ENCODE data around the gene CYTH3.
"Not testable (repeated sequence)": the region's sequence is repeated elsewhere in the genome, so short reads cannot be mapped to it uniquely, and the experiment has no call there.

Gene CYTH3

DNA sequence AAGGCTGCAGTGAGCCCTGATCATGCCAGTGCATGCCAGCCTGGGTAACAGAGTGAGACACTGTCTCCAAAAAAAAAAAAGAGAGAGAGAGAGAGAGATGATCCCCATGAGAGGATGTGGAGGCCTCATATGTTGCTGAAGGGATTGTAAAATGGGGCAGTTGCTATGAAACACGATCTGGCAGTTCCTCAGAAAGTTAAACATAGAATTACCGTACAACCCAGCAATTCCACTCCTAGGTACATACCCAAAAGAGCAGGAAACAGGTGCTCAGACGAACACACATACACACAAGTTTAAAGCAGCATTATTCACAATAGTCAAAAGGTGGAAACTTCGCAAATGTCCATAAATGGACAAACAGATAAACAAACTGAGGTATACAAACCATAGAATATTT, 27.4 kb upstream of the CYTH3 start:
- Histone ChIP-seq H3K27ac (ENCODE audit: low read depth, low read length) (no peak overlapping the region), H3K9me3 (ENCODE audit: control insufficient read depth, insufficient read depth, low read depth, low read length) (no peaks in the 10 kb centered on the region), H3K9ac (ENCODE audit: low read length) (no peak overlapping the region), H3K4me3 (ENCODE audit: low read depth, low read length) (no peak overlapping the region), H3K4me1 (ENCODE audit: control insufficient read depth, insufficient read depth, low read length) (no peaks in the 10 kb centered on the region), H3K36me3 (ENCODE audit: control insufficient read depth, insufficient read depth, low read length) (no peaks in the 10 kb centered on the region), H3K27me3 (ENCODE audit: control insufficient read depth, insufficient read depth, low read length) (no peaks in the 10 kb centered on the region)

GRCh38 chr7:6294839-6295238, 22.4 kb upstream of the CYTH3 start:
- Histone ChIP-seq H3K27ac (ENCODE audit: low read depth, low read length) (no peak overlapping the region), H3K4me3 (ENCODE audit: low read depth, low read length) (no peak overlapping the region), H3K9me3 (ENCODE audit: control insufficient read depth, insufficient read depth, low read depth, low read length) (no peaks in the 10 kb centered on the region), H3K4me1 (ENCODE audit: control insufficient read depth, insufficient read depth, low read length) (no peaks in the 10 kb centered on the region), H3K27me3 (ENCODE audit: control insufficient read depth, insufficient read depth, low read length) (no peaks in the 10 kb centered on the region), H3K36me3 (ENCODE audit: control insufficient read depth, insufficient read depth, low read length) (no peaks in the 10 kb centered on the region), H3K9ac (ENCODE audit: low read length) (no peak overlapping the region)

- Histone ChIP-seq H3K9me3 (ENCODE audit: control insufficient read depth, insufficient read depth, low read depth, low read length) (no peaks in the 10 kb centered on the region), H3K36me3 (ENCODE audit: control insufficient read depth, insufficient read depth, low read length) (no peaks in the 10 kb centered on the region), H3K4me3 (ENCODE audit: low read depth, low read length) (no peak overlapping the region), H3K27me3 (ENCODE audit: control insufficient read depth, insufficient read depth, low read length) (no peaks in the 10 kb centered on the region), H3K27ac (ENCODE audit: low read depth, low read length) (no peak overlapping the region), H3K9ac (ENCODE audit: low read length) (no peak overlapping the region), H3K4me1 (ENCODE audit: control insufficient read depth, insufficient read depth, low read length) (no peaks in the 10 kb centered on the region)
These were observed 20.8 kb upstream of the CYTH3 start for GRCh38 chr7:6293202-6293601.

- H3K9ac ChIP-seq (ENCODE audit: low read length); H3K4me1 ChIP-seq (ENCODE audit: control insufficient read depth, insufficient read depth, low read length); H3K27ac ChIP-seq (ENCODE audit: low read depth, low read length); H3K4me3 ChIP-seq (ENCODE audit: low read depth, low read length); H3K27me3 ChIP-seq (ENCODE audit: control insufficient read depth, insufficient read depth, low read length); H3K9me3 ChIP-seq (ENCODE audit: control insufficient read depth, insufficient read depth, low read depth, low read length); H3K36me3 ChIP-seq (ENCODE audit: control insufficient read depth, insufficient read depth, low read length): not testable (repeated sequence)
These were observed 19.5 kb upstream of the CYTH3 start for GRCh38 chr7:6291941-6292340.

- Histone ChIP-seq H3K9me3 (ENCODE audit: control insufficient read depth, insufficient read depth, low read depth, low read length) (no peaks in the 10 kb centered on the region), H3K9ac (ENCODE audit: low read length) (no peak overlapping the region), H3K36me3 (ENCODE audit: control insufficient read depth, insufficient read depth, low read length) (no peaks in the 10 kb centered on the region), H3K4me3 (ENCODE audit: low read depth, low read length) (no peak overlapping the region), H3K4me1 (ENCODE audit: control insufficient read depth, insufficient read depth, low read length) (no peaks in the 10 kb centered on the region), H3K27ac (ENCODE audit: low read depth, low read length) (no peak overlapping the region), H3K27me3 (ENCODE audit: control insufficient read depth, insufficient read depth, low read length) (no peaks in the 10 kb centered on the region)
These were observed 19.1 kb upstream of the CYTH3 start for GRCh38 chr7:6291531-6291930.

DNA sequence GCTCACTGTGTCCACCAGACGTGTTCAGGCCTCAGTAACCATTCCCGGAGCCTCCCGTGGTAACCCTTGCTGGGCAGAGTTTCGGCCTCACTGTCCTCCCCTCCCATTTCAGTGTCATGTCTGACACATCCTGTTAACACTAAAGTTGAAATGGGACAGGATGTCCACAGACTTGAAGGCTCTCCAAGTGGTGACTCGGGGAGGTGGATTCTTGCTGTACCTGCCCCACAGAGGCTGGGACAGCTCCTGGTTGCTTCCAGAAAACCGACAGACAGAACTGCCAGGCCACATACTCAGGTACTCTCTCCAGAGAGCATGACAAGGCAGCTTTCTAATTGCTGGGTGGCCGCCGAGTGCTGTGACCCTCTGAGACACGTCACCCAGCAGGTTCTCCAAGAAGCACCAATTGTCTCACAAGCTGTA, 17.9 kb upstream of the CYTH3 start:
- Histone ChIP-seq H3K4me3 (ENCODE audit: low read depth, low read length) (no peak overlapping the region), H3K9me3 (ENCODE audit: control insufficient read depth, insufficient read depth, low read depth, low read length) (0 out of 2 replicates have a peak, but pooled peaks cover under 1% of the 10 kb centered on the region), H3K4me1 (ENCODE audit: control insufficient read depth, insufficient read depth, low read length) (no peaks in the 10 kb centered on the region), H3K27ac (ENCODE audit: low read depth, low read length) (no peak overlapping the region), H3K27me3 (ENCODE audit: control insufficient read depth, insufficient read depth, low read length) (no peaks in the 10 kb centered on the region), H3K9ac (ENCODE audit: low read length) (no peak overlapping the region), H3K36me3 (ENCODE audit: control insufficient read depth, insufficient read depth, low read length) (no peaks in the 10 kb centered on the region)

GRCh38 chr7:6288270-6288860, 15.9 kb upstream of the CYTH3 start:
- Histone ChIP-seq H3K36me3 (ENCODE audit: control insufficient read depth, insufficient read depth, low read length) (no peaks in the 10 kb centered on the region), H3K27ac (ENCODE audit: low read depth, low read length) (no peak overlapping the region), H3K9me3 (ENCODE audit: control insufficient read depth, insufficient read depth, low read depth, low read length) (peaks cover 11% of the 10 kb centered on the region), H3K4me3 (ENCODE audit: low read depth, low read length) (no peak overlapping the region), H3K4me1 (ENCODE audit: control insufficient read depth, insufficient read depth, low read length) (no peaks in the 10 kb centered on the region), H3K27me3 (ENCODE audit: control insufficient read depth, insufficient read depth, low read length) (no peaks in the 10 kb centered on the region), H3K9ac (ENCODE audit: low read length) (no peak overlapping the region)

- Histone ChIP-seq H3K4me3 (ENCODE audit: low read depth, low read length) (no peak overlapping the region), H3K27me3 (ENCODE audit: control insufficient read depth, insufficient read depth, low read length) (no peaks in the 10 kb centered on the region), H3K27ac (ENCODE audit: low read depth, low read length) (no peak overlapping the region), H3K9me3 (ENCODE audit: control insufficient read depth, insufficient read depth, low read depth, low read length) (peaks cover 11% of the 10 kb centered on the region), H3K4me1 (ENCODE audit: control insufficient read depth, insufficient read depth, low read length) (no peaks in the 10 kb centered on the region), H3K36me3 (ENCODE audit: control insufficient read depth, insufficient read depth, low read length) (no peaks in the 10 kb centered on the region), H3K9ac (ENCODE audit: low read length) (no peak overlapping the region)
These were observed 14.1 kb upstream of the CYTH3 start for GRCh38 chr7:6286486-6286885.

- H3K4me1 ChIP-seq (ENCODE audit: control insufficient read depth, insufficient read depth, low read length), result no peaks in the 10 kb centered on the region
These were observed 12.3 kb upstream of the CYTH3 start for GRCh38 chr7:6284461-6285360.

GRCh38 chr7:6284055-6284400, 11.6 kb upstream of the CYTH3 start:
- no peaks in the 10 kb centered on the region for H3K27me3 ChIP-seq (ENCODE audit: control insufficient read depth, insufficient read depth, low read length)
- peaks cover 11% of the 10 kb centered on the region for H3K9me3 ChIP-seq (ENCODE audit: control insufficient read depth, insufficient read depth, low read depth, low read length)
- no peak overlapping the region for H3K9ac ChIP-seq (ENCODE audit: low read length)
- no peaks in the 10 kb centered on the region for H3K36me3 ChIP-seq (ENCODE audit: control insufficient read depth, insufficient read depth, low read length)
- H3K4me1 ChIP-seq (ENCODE audit: control insufficient read depth, insufficient read depth, low read length), result no peaks in the 10 kb centered on the region
- H3K27ac ChIP-seq (ENCODE audit: low read depth, low read length), result no peak overlapping the region
- no peak overlapping the region for H3K4me3 ChIP-seq (ENCODE audit: low read depth, low read length)

More at GRCh38 chr7:6284461-6285360, 12.3 kb upstream of the CYTH3 start:
- H3K9me3 ChIP-seq (ENCODE audit: control insufficient read depth, insufficient read depth, low read depth, low read length), result peaks cover 11% of the 10 kb centered on the region
- H3K4me3 ChIP-seq (ENCODE audit: low read depth, low read length), result no peak overlapping the region
- no peak overlapping the region for H3K9ac ChIP-seq (ENCODE audit: low read length)
- H3K27ac ChIP-seq (ENCODE audit: low read depth, low read length), result no peak overlapping the region
- H3K27me3 ChIP-seq (ENCODE audit: control insufficient read depth, insufficient read depth, low read length), result no peaks in the 10 kb centered on the region
- H3K36me3 ChIP-seq (ENCODE audit: control insufficient read depth, insufficient read depth, low read length), result no peaks in the 10 kb centered on the region

GRCh38 chr7:6283391-6284054, 11.1 kb upstream of the CYTH3 start:
- H3K4me3 ChIP-seq (ENCODE audit: low read depth, low read length); H3K27me3 ChIP-seq (ENCODE audit: control insufficient read depth, insufficient read depth, low read length); H3K36me3 ChIP-seq (ENCODE audit: control insufficient read depth, insufficient read depth, low read length); H3K4me1 ChIP-seq (ENCODE audit: control insufficient read depth, insufficient read depth, low read length); H3K9ac ChIP-seq (ENCODE audit: low read length); H3K27ac ChIP-seq (ENCODE audit: low read depth, low read length): not testable (repeated sequence)
- H3K9me3 ChIP-seq (ENCODE audit: control insufficient read depth, insufficient read depth, low read depth, low read length), result peaks cover 11% of the 10 kb centered on the region

Measured in HUES6 (cell line).